Eye (tissue), 1 donor: ENCODE measurements around the gene SNRPA1.

Experiments used
- DNase-seq: peaks from one replicate; pipeline ENCODE4 v3.0.0-alpha.2; 2015

SNRPA1 gene

GRCh38 chr15:101256757-101257156 lies 38.3 kb downstream of the SNRPA1 start:
- DNase-seq, result no peak

- DNase-seq, result peak; percentile 53
These were observed 39.3 kb downstream of the SNRPA1 start for GRCh38 chr15:101255615-101256241.

- no peak for DNase-seq
These were observed 40.0 kb downstream of the SNRPA1 start for GRCh38 chr15:101255051-101255395.

- DNase-seq, result no peak
These were observed 40.6 kb downstream of the SNRPA1 start for GRCh38 chr15:101254157-101255050.

GRCh38 chr15:101252836-101253235 lies 42.2 kb downstream of the SNRPA1 start:
- DNase-seq, result no peak

- peak; percentile 96 for DNase-seq
These were observed 42.9 kb downstream of the SNRPA1 start, which contains the start of gene CHSY1 for GRCh38 chr15:101251830-101252820. Gene CHSY1, minus strand, starts transcription at chr15:101252048. Its CDS starts 592 bp downstream, at chr15:101251456.

GRCh38 chr15:101250873-101251829 lies 43.9 kb downstream of the SNRPA1 start:
- DNase-seq, result no peak

- peak; percentile 74 for DNase-seq
These were observed 44.7 kb downstream of the SNRPA1 start for GRCh38 chr15:101250341-101250831.

- no peak for DNase-seq
These were observed 46.8 kb downstream of the SNRPA1 start for GRCh38 chr15:101248274-101248673.

GRCh38 chr15:101246824-101247745 lies 48.0 kb downstream of the SNRPA1 start:
- no peak for DNase-seq

GRCh38 chr15:101246391-101246790 lies 48.7 kb downstream of the SNRPA1 start:
- no peak for DNase-seq

GRCh38 chr15:101244889-101245668 lies 50.0 kb downstream of the SNRPA1 start:
- no peak for DNase-seq

GRCh38 chr15:101244036-101244781 lies 50.8 kb downstream of the SNRPA1 start:
- peak; percentile 12 for DNase-seq

- DNase-seq, result no peak
These were observed 51.6 kb downstream of the SNRPA1 start for GRCh38 chr15:101243420-101243819.

GRCh38 chr15:101242999-101243336 lies 52.1 kb downstream of the SNRPA1 start:
- DNase-seq, result peak; percentile 42

- DNase-seq, result no peak
These were observed 52.7 kb downstream of the SNRPA1 start for GRCh38 chr15:101242160-101242998.

GRCh38 chr15:101240358-101240757 lies 54.7 kb downstream of the SNRPA1 start:
- DNase-seq, result no peak

- no peak for DNase-seq
These were observed 55.3 kb downstream of the SNRPA1 start for GRCh38 chr15:101239724-101240136.
